ENCODE data around the gene JAKMIP3.
"Not testable (repeated sequence)": the region's sequence is repeated elsewhere in the genome, so short reads cannot be mapped to it uniquely, and the experiment has no call there.

Gene JAKMIP3

GRCh38 chr10:132064771-132065437 is 842 bp upstream of the JAKMIP3 start:
- no peak overlapping the region for H3K27ac Mint-ChIP-seq
- peaks cover 6% of the 10 kb centered on the region for H3K27me3 Mint-ChIP-seq (ENCODE audit: low read depth)
- H3K9me3 Mint-ChIP-seq: no peaks in the 10 kb centered on the region
- no peak overlapping the region for H3K4me3 Mint-ChIP-seq
- H3K4me1 Mint-ChIP-seq (ENCODE audit: low read depth): peaks cover 3% of the 10 kb centered on the region
- H3K36me3 Mint-ChIP-seq (ENCODE audit: low read depth): no peaks in the 10 kb centered on the region
- no peak for DNase-seq (ENCODE audit: low spot score)

GRCh38 chr10:132066186-132066585 is 440 bp downstream of the JAKMIP3 start:
- H3K36me3 Mint-ChIP-seq (ENCODE audit: low read depth): no peaks in the 10 kb centered on the region
- no peak for DNase-seq (ENCODE audit: low spot score)
- H3K4me1 Mint-ChIP-seq (ENCODE audit: low read depth): peaks cover 3% of the 10 kb centered on the region
- H3K27me3 Mint-ChIP-seq (ENCODE audit: low read depth): peaks cover 6% of the 10 kb centered on the region
- no peaks in the 10 kb centered on the region for H3K9me3 Mint-ChIP-seq
- peak overlapping the region; percentile 70 for H3K4me3 Mint-ChIP-seq
- H3K27ac Mint-ChIP-seq: no peak overlapping the region

- H3K27ac Mint-ChIP-seq: no peak overlapping the region
- DNase-seq (ENCODE audit: low spot score): no peak
- H3K9me3 Mint-ChIP-seq: no peaks in the 10 kb centered on the region
- no peaks in the 10 kb centered on the region for H3K36me3 Mint-ChIP-seq (ENCODE audit: low read depth)
- H3K4me3 Mint-ChIP-seq: no peak overlapping the region
- peaks cover 9% of the 10 kb centered on the region for H3K27me3 Mint-ChIP-seq (ENCODE audit: low read depth)
- peaks cover 3% of the 10 kb centered on the region for H3K4me1 Mint-ChIP-seq (ENCODE audit: low read depth)
These were observed 1.1 kb downstream of the JAKMIP3 start for GRCh38 chr10:132066812-132067211.

- peaks cover 3% of the 10 kb centered on the region for H3K4me1 Mint-ChIP-seq (ENCODE audit: low read depth)
These were observed 2.8 kb downstream of the JAKMIP3 start for GRCh38 chr10:132068431-132069121.

GRCh38 chr10:132069122-132069848 is 3.5 kb downstream of the JAKMIP3 start:
- Mint-ChIP-seq H3K9me3 (no peaks in the 10 kb centered on the region), H3K27me3 (ENCODE audit: low read depth) (peaks cover 9% of the 10 kb centered on the region), H3K27ac (no peak overlapping the region)

More at GRCh38 chr10:132068431-132069121, 2.8 kb downstream of the JAKMIP3 start:
- Mint-ChIP-seq H3K9me3 (no peaks in the 10 kb centered on the region), H3K27ac (no peak overlapping the region), H3K27me3 (ENCODE audit: low read depth) (peaks cover 9% of the 10 kb centered on the region), H3K4me3 (no peak overlapping the region), H3K36me3 (ENCODE audit: low read depth) (no peaks in the 10 kb centered on the region)
- no peak for DNase-seq (ENCODE audit: low spot score)

GRCh38 chr10:132069849-132070182 is 4.1 kb downstream of the JAKMIP3 start:
- Mint-ChIP-seq H3K27ac (no peak overlapping the region), H3K9me3 (no peaks in the 10 kb centered on the region), H3K27me3 (ENCODE audit: low read depth) (peaks cover 9% of the 10 kb centered on the region), H3K36me3 (ENCODE audit: low read depth) (no peaks in the 10 kb centered on the region), H3K4me1 (ENCODE audit: low read depth) (peaks cover 3% of the 10 kb centered on the region), H3K4me3 (no peak overlapping the region)
- no peak for DNase-seq (ENCODE audit: low spot score)

More at GRCh38 chr10:132069122-132069848, 3.5 kb downstream of the JAKMIP3 start:
- no peak for DNase-seq (ENCODE audit: low spot score)
- H3K4me1 Mint-ChIP-seq (ENCODE audit: low read depth): peaks cover 3% of the 10 kb centered on the region
- no peaks in the 10 kb centered on the region for H3K36me3 Mint-ChIP-seq (ENCODE audit: low read depth)
- H3K4me3 Mint-ChIP-seq: no peak overlapping the region

GRCh38 chr10:132070724-132071123 is 5.0 kb downstream of the JAKMIP3 start:
- no peaks in the 10 kb centered on the region for H3K36me3 Mint-ChIP-seq (ENCODE audit: low read depth)
- H3K4me1 Mint-ChIP-seq (ENCODE audit: low read depth): peaks cover 3% of the 10 kb centered on the region
- H3K4me3 Mint-ChIP-seq: no peak overlapping the region
- H3K27ac Mint-ChIP-seq: no peak overlapping the region
- no peak for DNase-seq (ENCODE audit: low spot score)
- H3K9me3 Mint-ChIP-seq: no peaks in the 10 kb centered on the region
- peaks cover 7% of the 10 kb centered on the region for H3K27me3 Mint-ChIP-seq (ENCODE audit: low read depth)

- no peaks in the 10 kb centered on the region for H3K4me1 Mint-ChIP-seq (ENCODE audit: low read depth)
- no peaks in the 10 kb centered on the region for H3K36me3 Mint-ChIP-seq (ENCODE audit: low read depth)
- DNase-seq (ENCODE audit: low spot score): no peak
- H3K4me3 Mint-ChIP-seq: no peak overlapping the region
- H3K9me3 Mint-ChIP-seq: no peaks in the 10 kb centered on the region
- H3K27me3 Mint-ChIP-seq (ENCODE audit: low read depth): peaks cover 3% of the 10 kb centered on the region
- no peak overlapping the region for H3K27ac Mint-ChIP-seq
These were observed 5.9 kb downstream of the JAKMIP3 start for GRCh38 chr10:132071667-132072066.

GRCh38 chr10:132075909-132076577 is 10.3 kb downstream of the JAKMIP3 start:
- Mint-ChIP-seq H3K4me1 (ENCODE audit: low read depth) (no peaks in the 10 kb centered on the region), H3K27ac (no peak overlapping the region), H3K4me3 (no peak overlapping the region), H3K9me3 (no peaks in the 10 kb centered on the region), H3K27me3 (ENCODE audit: low read depth) (peaks cover 3% of the 10 kb centered on the region), H3K36me3 (ENCODE audit: low read depth) (no peaks in the 10 kb centered on the region)
- DNase-seq (ENCODE audit: low spot score): no peak

- no peaks in the 10 kb centered on the region for H3K36me3 Mint-ChIP-seq (ENCODE audit: low read depth)
- H3K4me1 Mint-ChIP-seq (ENCODE audit: low read depth): no peaks in the 10 kb centered on the region
- no peak for DNase-seq (ENCODE audit: low spot score)
- no peaks in the 10 kb centered on the region for H3K9me3 Mint-ChIP-seq
- no peak overlapping the region for H3K4me3 Mint-ChIP-seq
- no peak overlapping the region for H3K27ac Mint-ChIP-seq
- H3K27me3 Mint-ChIP-seq (ENCODE audit: low read depth): peaks cover 3% of the 10 kb centered on the region
These were observed 10.9 kb downstream of the JAKMIP3 start for GRCh38 chr10:132076578-132077081.

- DNase-seq (ENCODE audit: low spot score): no peak
- no peaks in the 10 kb centered on the region for H3K36me3 Mint-ChIP-seq (ENCODE audit: low read depth)
- H3K27ac Mint-ChIP-seq: no peak overlapping the region
- no peak overlapping the region for H3K4me3 Mint-ChIP-seq
- H3K27me3 Mint-ChIP-seq (ENCODE audit: low read depth): no peaks in the 10 kb centered on the region
- no peaks in the 10 kb centered on the region for H3K9me3 Mint-ChIP-seq
- H3K4me1 Mint-ChIP-seq (ENCODE audit: low read depth): no peaks in the 10 kb centered on the region
These were observed 11.3 kb downstream of the JAKMIP3 start for GRCh38 chr10:132077091-132077490.

GRCh38 chr10:132078746-132079345 is 13.1 kb downstream of the JAKMIP3 start:
- H3K27me3 Mint-ChIP-seq (ENCODE audit: low read depth): peaks cover under 1% of the 10 kb centered on the region

GRCh38 chr10:132084384-132084783 is 18.6 kb downstream of the JAKMIP3 start:
- H3K36me3 Mint-ChIP-seq (ENCODE audit: low read depth); H3K27ac Mint-ChIP-seq; DNase-seq (ENCODE audit: low spot score); H3K9me3 Mint-ChIP-seq; H3K27me3 Mint-ChIP-seq (ENCODE audit: low read depth); H3K4me1 Mint-ChIP-seq (ENCODE audit: low read depth); H3K4me3 Mint-ChIP-seq: not testable (repeated sequence)

More at GRCh38 chr10:132078746-132079345, 13.1 kb downstream of the JAKMIP3 start:
- Mint-ChIP-seq H3K27ac (no peak overlapping the region), H3K36me3 (ENCODE audit: low read depth) (no peaks in the 10 kb centered on the region), H3K4me1 (ENCODE audit: low read depth) (no peaks in the 10 kb centered on the region), H3K9me3 (no peaks in the 10 kb centered on the region), H3K4me3 (no peak overlapping the region)
- DNase-seq (ENCODE audit: low spot score): no peak
